SIG-M5 (cell line): Measurements from ENCODE around the gene L1CAM.
A peak's percentile ranks its signal among the peaks of the same experiment; 100 is the strongest.

Experiments used
- DNase-seq: peaks from one replicate; lab custom pipeline; 2025; lab: John Stamatoyannopoulos, UW

Gene L1CAM

GRCh38 chrX:153885968-153886903 is at the start of gene L1CAM:
Gene L1CAM, minus strand, starts transcription at chrX:153886173. Its CDS starts 10,337 bp downstream, at chrX:153875836.
- no peak for DNase-seq

GRCh38 chrX:153935326-153935851 is 49.4 kb upstream of the L1CAM start:
- no peak for DNase-seq

GRCh38 chrX:153934762-153935325 is 48.9 kb upstream of the L1CAM start, which contains the start of gene NAA10:
Gene NAA10, minus strand, starts transcription at chrX:153935037. Its CDS starts 133 bp downstream, at chrX:153934904.
- no peak for DNase-seq

GRCh38 chrX:153934148-153934761 is 48.3 kb upstream of the L1CAM start:
- no peak for DNase-seq

- no peak for DNase-seq
These were observed 47.8 kb upstream of the L1CAM start for GRCh38 chrX:153933748-153934147.

GRCh38 chrX:153932220-153932915 is 46.4 kb upstream of the L1CAM start:
- no peak for DNase-seq

DNA sequence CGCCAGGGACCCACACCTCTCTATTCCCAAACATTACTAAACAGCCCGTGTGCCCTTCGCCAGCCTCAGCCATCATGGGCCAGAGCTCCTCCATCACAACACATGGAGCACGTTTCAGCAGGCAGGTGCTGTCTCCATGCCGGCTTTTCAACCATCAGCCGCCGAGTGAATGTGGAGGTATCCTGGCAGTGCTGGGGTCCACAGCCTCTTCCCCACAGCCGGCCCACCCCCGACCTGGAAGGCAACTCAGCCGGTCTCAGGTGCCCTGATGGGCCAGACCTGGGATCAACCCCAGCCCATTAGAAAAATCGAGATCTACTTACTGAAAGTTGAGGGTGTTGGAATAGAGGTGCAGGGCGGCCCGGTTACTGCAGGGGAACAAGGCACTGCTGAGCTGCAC is 45.8 kb upstream of the L1CAM start:
- no peak for DNase-seq

GRCh38 chrX:153931151-153931550 is 45.2 kb upstream of the L1CAM start:
- no peak for DNase-seq

DNA sequence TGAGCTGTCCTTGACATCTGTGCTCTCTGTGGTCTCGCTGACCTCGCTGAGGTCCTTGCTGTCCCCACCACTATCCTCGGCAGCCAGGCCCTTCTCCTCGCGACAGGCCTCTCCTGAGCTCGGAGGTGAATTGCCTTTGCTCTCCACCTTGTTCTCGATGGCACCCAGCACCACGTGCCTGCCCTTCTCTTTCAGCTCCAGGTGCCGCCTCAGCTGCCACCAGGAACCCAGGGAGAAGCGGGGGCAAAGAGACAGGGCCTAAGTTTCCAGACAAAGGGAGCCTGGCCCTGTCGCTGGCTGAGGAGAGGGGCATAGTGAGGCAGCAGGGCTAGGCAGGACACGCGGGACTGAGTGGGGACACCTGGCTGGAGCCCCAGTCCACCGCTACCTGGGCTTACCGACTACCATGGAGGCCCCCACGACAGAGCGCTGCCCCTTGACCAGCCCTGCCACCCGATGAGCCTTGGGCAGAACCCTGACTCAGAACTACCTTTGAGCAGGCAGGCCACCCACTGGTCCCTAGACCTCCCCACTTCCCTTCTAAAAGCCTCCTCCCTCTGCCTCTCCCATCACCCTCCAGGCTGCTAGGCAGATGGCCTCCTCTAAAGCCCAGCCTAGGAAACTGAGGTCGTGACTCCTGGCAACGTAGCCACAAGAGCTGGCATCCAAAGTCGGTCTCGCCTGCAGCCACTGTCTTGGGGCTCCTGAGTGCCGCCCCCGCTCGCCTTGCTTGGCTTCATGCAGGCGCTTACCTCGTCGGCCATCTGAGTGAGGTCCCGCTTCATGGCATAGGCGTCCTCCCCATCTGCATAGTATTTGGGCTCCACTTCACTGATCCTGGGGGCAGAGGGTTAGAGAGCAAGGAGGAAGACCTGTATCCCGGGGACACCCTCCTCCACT is 44.3 kb upstream of the L1CAM start:
- no peak for DNase-seq

DNA sequence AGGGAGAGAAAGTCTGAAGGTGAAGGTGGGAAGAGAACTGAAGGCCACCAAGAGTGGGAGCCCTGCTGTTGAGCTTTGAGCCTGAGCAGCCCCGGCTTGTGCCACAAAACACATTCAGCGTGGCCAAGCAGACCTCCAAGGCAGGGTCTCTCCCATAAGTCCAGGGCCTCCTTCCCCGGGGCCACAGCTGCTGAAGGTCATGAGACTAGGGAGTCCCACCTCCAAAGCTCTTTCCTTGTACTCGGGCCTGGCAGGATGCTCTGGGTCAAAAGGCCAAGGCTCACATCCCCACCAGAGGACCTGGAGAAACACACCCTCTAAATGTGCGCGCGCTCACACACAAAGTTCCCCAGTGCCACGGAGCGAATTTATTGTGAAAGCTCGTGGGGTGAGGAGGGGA is 43.6 kb upstream of the L1CAM start:
- DNase-seq = no peak

DNA sequence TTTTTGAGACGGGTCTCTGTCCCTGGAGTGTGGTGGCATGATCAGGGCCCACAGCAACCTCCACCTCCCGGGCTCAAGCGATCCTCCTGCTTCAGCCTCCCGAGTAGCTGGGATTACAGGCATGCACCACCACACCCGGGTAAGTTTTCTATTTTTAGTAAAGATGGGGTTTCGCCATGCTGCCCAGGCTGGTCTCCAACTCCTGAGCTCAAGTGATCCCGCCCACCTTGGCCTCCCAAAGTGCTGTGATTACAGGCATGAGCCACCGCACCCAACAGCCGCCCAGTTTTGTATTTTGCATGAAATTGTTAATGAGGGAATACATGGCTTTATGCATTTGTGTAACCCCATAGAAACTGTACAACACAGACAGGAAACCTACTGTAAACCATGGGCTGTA is 42.9 kb upstream of the L1CAM start:
- DNase-seq = no peak

GRCh38 chrX:153927922-153928760 is 42.2 kb upstream of the L1CAM start:
- DNase-seq = peak; percentile 77

GRCh38 chrX:153927672-153927921 is 41.6 kb upstream of the L1CAM start:
- DNase-seq = no peak

DNA sequence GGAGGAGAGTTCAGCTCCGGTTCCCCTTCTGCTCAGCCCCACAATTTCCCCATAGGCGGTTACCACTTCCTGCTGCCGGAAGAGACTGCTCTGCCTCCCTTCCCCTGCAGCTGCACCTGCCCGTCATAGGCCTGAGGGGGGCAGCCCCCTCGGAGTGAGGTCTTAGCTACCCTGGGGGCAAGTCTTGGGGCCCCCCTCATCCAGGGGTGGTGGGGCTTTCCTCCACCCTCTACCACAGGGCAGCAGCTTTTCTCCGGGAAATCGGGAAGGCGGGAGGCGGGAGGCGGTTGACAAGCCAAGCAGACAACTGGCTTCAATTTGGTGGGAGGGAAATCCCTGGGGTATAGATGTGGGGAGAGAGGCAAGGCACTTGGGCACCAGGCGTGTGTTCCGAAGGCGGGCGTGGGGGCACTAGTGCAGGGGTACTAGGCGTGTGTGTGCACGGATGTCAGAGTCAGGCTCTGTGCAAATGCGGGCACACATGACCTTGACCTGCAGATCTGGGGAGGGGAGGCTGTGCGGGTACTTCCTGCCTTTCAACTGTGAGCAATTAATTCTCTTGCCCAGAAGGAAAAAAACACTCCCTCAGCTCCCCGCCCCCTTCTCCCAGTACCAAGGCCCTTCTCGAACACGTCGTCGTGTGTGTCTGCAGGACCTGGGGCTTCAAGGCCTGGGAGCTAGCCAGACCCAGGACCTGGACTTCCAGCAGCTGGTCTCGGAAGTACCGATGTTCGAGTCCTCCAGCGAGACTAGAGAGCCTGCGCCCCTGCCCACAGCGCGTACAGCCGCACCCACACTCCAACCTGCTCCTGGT is 41.1 kb upstream of the L1CAM start:
- DNase-seq = peak; percentile 79

- DNase-seq = no peak
These were observed 40.5 kb upstream of the L1CAM start for GRCh38 chrX:153926552-153926857.

GRCh38 chrX:153925739-153926551 is 40.0 kb upstream of the L1CAM start, which contains the start of gene ARHGAP4:
Gene ARHGAP4, minus strand, starts transcription at chrX:153926264. Its CDS starts 62 bp downstream, at chrX:153926202.
- DNase-seq = no peak

DNA sequence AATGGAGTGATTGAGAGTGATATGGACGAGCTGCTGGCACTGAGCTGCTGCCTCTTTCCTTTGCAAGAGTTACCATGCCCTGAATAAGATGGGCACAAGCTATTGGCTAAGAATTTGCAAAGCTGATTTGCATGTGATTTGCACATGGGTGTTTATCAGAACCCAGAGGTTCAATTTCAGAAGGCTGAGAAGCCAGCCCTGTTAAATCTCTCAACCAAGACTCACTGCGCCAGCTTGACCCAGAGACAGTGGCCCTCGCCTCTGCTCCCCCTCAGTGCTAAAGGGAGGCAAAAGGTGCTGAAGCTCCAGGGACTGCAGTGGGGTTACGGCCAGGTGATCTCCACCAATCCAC is 39.4 kb upstream of the L1CAM start:
- DNase-seq = no peak

- DNase-seq = no peak
These were observed 38.3 kb upstream of the L1CAM start for GRCh38 chrX:153924149-153924861.
